ENCODE measurements around the gene CHCHD4. TPM values are rescaled to one million over a fixed set of nuclear protein-coding genes. Genes with fewer than 3 reads are reported as not detected.
A peak's percentile ranks its signal among the peaks of the same experiment; 100 is the strongest.

CHCHD4 gene
- total and polyA plus RNA-seq, 2 of the 13 experiments (the other 11 are each of a cell fraction or from before 2014, with no cell fraction given): 15.8 to 24.1 TPM

GRCh38 chr3:14148041-14148985 lies 23.6 kb upstream of the CHCHD4 start:
- Histone ChIP-seq H3K79me2 (ENCODE audit: insufficient read depth, low read length) (no peaks in the 10 kb centered on the region), H4K20me1 (ENCODE audit: insufficient read depth, low read length) (no peaks in the 10 kb centered on the region; the same call in 1 of the 2 replicates), H3K27me3 (ENCODE audit: control insufficient read depth in 1 of 2, insufficient read depth in 2 of 2, low read length in 2 of 2) (no peaks in the 10 kb centered on the region), H3K27ac (ENCODE audit: extremely low read length, insufficient read depth, low read length) (no peak overlapping the region), H3K9me3 (ENCODE audit: low read length) (no peaks in the 10 kb centered on the region), H3K9ac (ENCODE audit: insufficient read depth, low read depth, low read length) (no peak overlapping the region), H2AFZ (ENCODE audit: low read length) (no peak overlapping the region), H3K4me1 (ENCODE audit: insufficient read depth, low read length) (peaks cover 20% of the 10 kb centered on the region), H3K4me3 (replicated peaks in 1 of 3; ENCODE audit: insufficient read depth in 1 of 3, low read depth in 2 of 3, low read length in 3 of 3) (no peak overlapping the region), H3K36me3 (replicated peaks in 1 of 2; ENCODE audit: control insufficient read depth in 1 of 2, insufficient read depth in 2 of 2, low read length in 2 of 2) (peaks cover 21 to 35% of the 10 kb centered on the region in 2 experiments; a peak in 4 of 5 replicates), H3K4me2 (ENCODE audit: low read depth, low read length) (no peak overlapping the region)
- CTCF ChIA-PET (ENCODE audit: low intra/inter-chr PET ratio, low total read pairs): no interaction called here
- FAIRE-seq (no peak), DNase-seq (ENCODE audit: low spot score) (peak; percentile 16), ATAC-seq (peak; percentile 64)
- POLR2A ChIA-PET: interaction anchor here (1.1 kb wide), 1 partner anchor 31 kb away, joined by 3 read pairs; the partner anchor contains the start of gene LSM3
- in situ Hi-C loops (cut with HindIII; ENCODE audit: extremely low pct_ligation_motif_present, low pct_unique_long_range_greater_than_20kb) (no loop called here), intact Hi-C loops (cut with micrococcal nuclease; ENCODE audit: unreplicated experiment) (no loop called here)
- TF ChIP-seq PRDM10 (CRISPR knock-in tag; IDR thresholded peaks at IDR 0.05; ENCODE audit: low read depth): no peak
- no peak for TF ChIP-seq HDAC2 (CRISPR knock-in tag; IDR thresholded peaks at IDR 0.05)
- TF ChIP-seq POLR2AphosphoS2 (IDR thresholded peaks at IDR 0.05; ENCODE audit: low read depth, low read length): no peak
- no peak for TF ChIP-seq CCAR2 (optimal IDR thresholded peaks at IDR 0.05; ENCODE audit: low read depth, low read length)
- TF ChIP-seq GATAD2A (CRISPR knock-in tag; IDR thresholded peaks at IDR 0.05): no peak
- peak; percentile 71 for TF ChIP-seq AGO2 (optimal IDR thresholded peaks at IDR 0.05; ENCODE audit: low read depth, low read length)
- TF ChIP-seq ZNF292 (CRISPR knock-in tag; IDR thresholded peaks at IDR 0.05; ENCODE audit: borderline replicate concordance, low read depth): no peak
- no TSS peak for BruUV-seq (replicated peaks)
- 93% methylated on average over 18 of the region's 28 CpGs for WGBS (ENCODE audit: low lambda C conversion rate)
